ENCODE data around the gene GNAI3.
A peak's percentile ranks its signal among the peaks of the same experiment; 100 is the strongest.

GNAI3 gene

DNA sequence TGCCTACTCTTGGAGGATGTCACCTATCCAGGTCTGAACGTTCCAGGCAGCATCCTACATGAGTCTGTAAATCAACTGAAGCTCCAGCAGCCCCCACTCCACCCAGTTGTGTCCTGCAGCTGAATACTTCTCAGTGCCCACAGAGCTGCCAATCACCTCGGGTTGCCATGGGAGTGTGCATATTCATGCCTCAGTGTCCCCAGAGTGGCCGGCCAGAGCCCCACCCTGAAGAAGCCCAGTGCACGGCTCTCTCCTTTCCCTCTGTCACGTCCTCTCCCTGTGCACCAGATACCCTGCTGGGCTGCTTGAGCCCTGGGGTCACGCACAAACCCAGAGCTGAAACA, 91.4 kb downstream of the GNAI3 start:
- no peak for DNase-seq

- peak; percentile 59 for DNase-seq
Observed at GRCh38 chr1:109640285-109640865, 92.0 kb downstream of the GNAI3 start.

- DNase-seq: no peak
Observed at GRCh38 chr1:109641078-109641740, 92.8 kb downstream of the GNAI3 start.

DNA sequence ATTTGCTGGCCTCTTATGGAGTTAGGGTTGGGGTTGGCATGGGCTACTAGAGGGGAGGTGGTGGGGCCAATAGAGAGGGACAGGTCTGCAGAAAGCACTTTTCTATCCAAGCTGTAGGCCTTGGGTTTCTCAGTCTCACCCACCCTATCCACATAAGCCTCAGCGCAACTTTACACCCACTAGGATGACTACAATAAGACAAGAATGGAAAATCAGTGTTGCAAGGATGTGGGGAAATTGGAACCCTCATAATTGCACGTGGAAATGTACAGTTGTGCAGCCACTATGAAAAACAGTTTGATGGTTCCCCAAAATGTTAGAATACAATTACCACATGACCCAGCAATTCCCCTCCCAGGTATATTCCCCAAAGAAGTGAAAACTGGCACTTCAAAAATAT, 93.4 kb downstream of the GNAI3 start:
- no peak for DNase-seq

- no peak for DNase-seq
Observed at GRCh38 chr1:109642626-109643025, 94.2 kb downstream of the GNAI3 start.

DNA sequence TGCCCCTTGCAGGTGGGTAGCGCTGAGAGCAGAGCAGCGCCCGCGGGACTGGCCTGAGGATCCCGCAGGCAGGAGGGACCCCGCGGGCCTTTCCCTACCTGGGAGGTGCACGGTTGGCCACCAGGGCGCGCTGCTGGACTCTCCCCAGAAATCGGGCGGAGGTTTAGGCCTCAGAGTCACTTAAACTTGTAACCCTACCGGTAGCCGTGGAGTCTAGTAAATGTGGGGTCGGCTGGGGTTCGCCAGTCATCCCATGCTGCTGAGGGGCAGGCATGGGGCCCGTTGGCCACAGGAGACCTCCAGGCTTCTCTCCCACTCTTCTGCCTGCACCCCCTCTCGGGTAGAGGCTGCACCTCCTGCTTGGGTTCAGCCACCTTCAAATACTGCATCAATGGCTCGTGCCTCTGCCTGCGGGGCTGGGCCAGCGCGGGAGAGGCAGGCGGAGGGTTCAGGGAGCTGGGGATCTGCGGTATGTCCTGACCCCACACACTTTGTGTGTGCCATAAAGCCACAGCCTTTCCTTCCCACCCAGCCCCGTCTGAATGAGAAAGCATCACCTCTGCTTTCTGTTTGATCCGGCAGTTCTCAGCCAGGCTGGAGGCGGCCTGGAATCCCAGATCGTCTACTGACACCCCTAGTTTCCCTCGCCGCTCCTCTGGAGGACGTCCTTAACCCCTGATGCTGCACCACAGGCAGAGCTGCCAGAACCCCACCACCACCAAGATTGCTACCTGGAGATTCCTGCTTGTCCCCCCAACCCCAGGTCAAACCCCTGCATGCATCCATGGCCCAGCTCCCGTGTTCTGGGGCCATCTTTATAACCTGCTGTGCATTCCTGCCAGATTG, 95.2 kb downstream of the GNAI3 start:
- peak; percentile 59 for DNase-seq

- DNase-seq: no peak
Observed at GRCh38 chr1:109644670-109645069, 96.3 kb downstream of the GNAI3 start.

DNA sequence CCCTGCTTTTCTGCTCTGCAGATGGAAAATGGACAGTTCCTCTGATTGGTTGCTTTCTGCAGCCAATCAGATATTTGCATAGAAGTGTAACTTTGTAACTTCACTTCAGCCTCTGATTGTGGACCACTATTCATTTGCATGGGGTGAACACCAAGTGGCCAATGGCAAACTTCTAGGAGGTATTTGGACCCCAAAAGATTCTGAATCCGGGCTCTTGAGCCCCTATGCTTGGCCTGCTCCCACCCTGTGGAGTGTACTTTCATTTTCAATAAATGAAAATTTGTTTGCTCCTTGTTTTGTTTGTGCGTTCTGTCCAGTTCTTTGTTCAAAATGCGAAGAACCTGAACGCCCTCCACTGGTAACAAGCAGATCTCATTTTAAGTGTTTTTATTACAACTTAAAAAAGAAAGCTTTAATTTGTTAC, 101.1 kb downstream of the GNAI3 start:
- peak; percentile 8 for DNase-seq

- no peak for DNase-seq
Observed at GRCh38 chr1:109650609-109651008, 102.2 kb downstream of the GNAI3 start.

DNA sequence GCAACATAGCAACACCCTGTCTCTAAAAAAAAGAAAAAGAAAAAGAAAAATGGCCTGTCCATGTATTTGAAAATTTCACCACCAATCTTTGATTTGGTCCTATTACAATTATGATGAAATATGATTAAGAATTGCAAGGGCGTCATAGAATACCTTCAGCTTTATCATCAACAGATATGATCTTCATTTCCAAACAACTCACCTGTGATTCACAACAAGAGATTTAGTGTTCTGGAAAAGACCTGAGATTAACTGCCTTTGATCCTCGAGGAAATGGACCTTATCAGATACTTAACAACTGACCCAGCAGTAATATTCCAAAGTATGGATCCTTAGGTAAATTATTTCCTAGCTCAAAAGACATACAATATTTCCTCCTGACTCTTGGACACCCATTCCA, 104.0 kb downstream of the GNAI3 start:
- no peak for DNase-seq

- DNase-seq: no peak
Observed at GRCh38 chr1:109653306-109653705, 104.9 kb downstream of the GNAI3 start.

DNA sequence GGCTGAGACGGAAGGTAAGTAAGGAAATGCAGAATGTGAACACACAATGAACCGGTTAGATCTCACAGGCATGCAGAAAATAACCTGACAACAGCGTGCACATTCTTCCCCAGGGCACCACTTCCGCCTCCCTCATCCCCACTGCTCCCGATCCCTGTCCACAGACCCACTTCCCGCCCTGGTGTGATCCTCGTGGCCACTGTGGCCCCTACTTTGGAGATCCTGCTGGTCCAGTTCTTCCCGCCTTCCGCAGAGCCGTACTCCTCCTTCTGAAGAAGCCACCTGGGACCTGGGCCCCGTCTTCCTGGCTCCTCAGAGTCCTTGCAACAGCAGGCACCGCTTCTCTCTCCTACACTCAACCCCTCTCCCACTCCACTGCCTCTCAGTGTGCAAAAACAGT, 106.1 kb downstream of the GNAI3 start:
- DNase-seq: no peak

GRCh38 chr1:109655615-109656519, 107.5 kb downstream of the GNAI3 start, which contains the start of gene GSTM4:
Gene GSTM4 (plus strand): TSS chr1:109656099. CDS start chr1:109656390, 291 bp downstream.
- DNase-seq: peak; percentile 56

GRCh38 chr1:109657395-109657794, 109.0 kb downstream of the GNAI3 start:
- no peak for DNase-seq

DNA sequence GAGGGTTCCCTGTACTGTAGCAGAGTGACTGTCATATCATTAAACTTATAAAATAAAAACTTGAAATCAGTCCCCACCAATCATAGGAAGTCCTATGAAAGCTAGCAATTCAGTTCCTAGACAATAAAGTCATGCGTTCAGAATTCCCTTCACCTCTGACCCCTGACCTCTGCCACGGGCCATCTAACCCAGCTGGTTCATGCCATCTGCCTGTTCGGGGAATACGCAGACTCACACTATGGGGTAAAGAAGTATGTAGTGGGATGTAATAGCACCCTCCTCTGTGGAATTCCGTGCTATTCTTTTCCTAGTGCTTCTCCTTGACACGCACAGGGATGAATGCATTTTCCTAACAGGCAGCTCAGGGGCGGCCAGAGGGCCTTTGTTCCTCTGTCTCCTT, 109.6 kb downstream of the GNAI3 start:
- DNase-seq: no peak

GRCh38 chr1:109658533-109659042, 110.2 kb downstream of the GNAI3 start:
- DNase-seq: peak; percentile 27

- no peak for DNase-seq
Observed at GRCh38 chr1:109659145-109659544, 110.7 kb downstream of the GNAI3 start.

DNA sequence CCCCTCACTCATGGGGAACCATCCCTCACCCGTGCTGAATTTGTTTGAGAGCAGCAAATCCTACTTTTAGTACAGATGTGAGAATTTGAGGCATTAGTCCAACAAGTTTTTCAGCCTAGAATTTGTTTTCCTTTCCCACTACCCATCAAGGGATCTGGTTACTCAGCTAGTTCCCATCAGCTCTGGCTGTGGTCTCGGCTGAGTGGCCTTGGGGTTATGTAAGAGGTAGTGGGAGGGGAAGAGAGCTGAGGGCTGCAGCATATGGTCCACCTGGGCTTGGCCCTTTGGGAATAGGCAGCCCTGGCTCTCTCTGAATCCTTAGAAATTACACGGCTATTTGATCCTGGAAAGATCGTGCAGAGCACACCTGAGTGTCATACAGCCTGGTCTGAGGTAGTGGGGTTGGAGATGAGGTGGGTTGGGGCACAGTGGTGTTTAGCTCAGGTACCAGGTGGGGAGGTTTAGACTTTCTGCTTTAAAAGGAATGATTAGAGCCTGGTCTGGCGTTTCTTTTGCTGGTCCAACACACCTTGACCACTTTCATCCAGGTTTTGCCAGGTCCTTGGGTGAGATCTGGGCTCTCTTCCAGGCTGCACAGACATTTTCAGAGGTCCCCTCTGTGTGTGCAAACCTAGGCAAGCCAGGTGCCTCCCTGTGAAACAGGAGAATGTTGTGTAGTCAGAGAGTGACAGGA, 111.7 kb downstream of the GNAI3 start:
- peak; percentile 65 for DNase-seq

- DNase-seq: peak; percentile 61
Observed at GRCh38 chr1:109660691-109661026, 112.2 kb downstream of the GNAI3 start.

DNA sequence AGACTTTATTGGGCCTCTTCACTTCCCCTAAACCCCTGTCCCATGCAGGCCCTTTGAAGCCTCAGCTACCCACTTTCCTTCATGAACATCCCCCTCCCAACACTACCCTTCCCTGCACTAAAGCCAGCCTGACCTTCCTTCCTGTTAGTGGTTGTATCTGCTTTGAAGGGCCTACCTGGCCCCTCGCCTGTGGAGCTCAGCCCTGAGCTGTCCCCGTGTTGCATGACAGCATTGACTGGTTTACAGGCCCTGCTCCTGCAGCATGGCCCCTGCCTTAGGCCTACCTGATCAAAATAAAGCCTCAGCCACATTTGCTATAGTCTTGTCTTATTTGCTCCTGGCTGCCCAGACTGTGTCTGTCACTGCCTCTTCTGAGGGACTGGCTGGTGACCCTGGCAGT, 113.0 kb downstream of the GNAI3 start:
- no peak for DNase-seq

GRCh38 chr1:109664671-109665070, 116.3 kb downstream of the GNAI3 start:
- DNase-seq: no peak

DNA sequence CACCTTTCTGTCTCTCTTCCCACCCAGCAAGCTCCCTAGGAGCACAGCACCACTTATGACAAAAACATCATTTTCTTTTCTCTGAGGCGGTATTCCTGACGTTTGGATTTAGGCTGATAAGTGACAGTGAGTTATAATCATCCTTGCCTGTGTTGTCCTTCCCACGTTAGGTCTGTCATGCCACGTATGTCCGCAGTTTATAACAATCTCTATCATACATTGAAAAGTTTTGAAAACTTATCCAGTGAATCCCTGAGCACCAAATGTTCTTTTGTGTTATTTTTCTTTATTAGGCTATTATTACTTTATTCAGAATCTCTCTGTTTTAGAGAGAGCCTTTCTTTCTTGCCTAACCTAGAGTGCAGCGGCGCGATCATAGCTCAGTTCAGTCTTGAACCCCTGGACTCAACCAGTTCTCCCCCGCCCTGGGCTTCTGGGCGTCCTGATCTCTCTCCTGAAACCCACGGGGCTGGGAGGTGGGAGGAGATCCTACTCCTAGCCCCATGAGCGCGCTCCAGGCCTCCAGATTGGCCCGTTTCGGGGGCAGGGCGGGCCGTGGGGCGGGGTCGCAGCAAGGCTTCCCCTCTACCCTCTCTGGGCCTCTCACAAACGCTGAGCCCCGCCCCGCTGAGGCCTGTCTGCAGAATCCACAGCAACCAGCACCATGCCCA, 119.2 kb downstream of the GNAI3 start, which contains the start of gene GSTM2:
Gene GSTM2 (plus strand): TSS at position 606 of the 671 bp plus-strand sequence. CDS start 59 bp downstream, at position 665.
- peak; percentile 23 for DNase-seq
